Smooth muscle cell (in vitro differentiated cells): ENCODE data around the gene SEC22A. TPM values are rescaled to one million over a fixed set of nuclear protein-coding genes. Genes with fewer than 3 reads are reported as not detected.

Experiments used
- DNase-seq: peaks from one replicate; lab custom pipeline; 2025; ENCODE audit not compliant: unreplicated experiment; lab: John Stamatoyannopoulos, UW
- H2AFZ ChIP-seq: fragments of 200-600 bp; sonication (generic); 2 replicates; pipeline ENCODE4 v1.6.0; 2016; ENCODE audit warnings: antibody characterized with exemption, low read depth, mild to moderate bottlenecking
- H3F3A ChIP-seq: fragments of 200-600 bp; sonication (generic); 2 replicates; pipeline ENCODE4 v1.6.0; 2017; ENCODE audit warnings: antibody characterized with exemption, low read depth
- H3K27ac ChIP-seq: fragments of 200-600 bp; sonication (generic); 2 replicates; pipeline ENCODE4 v1.5.1; 2016; ENCODE audit warnings: low read depth, mild to moderate bottlenecking
- H3K27me3 ChIP-seq: fragments of 200-600 bp; sonication (generic); 2 replicates; pipeline ENCODE4 v1.6.1; 2016; ENCODE audit warnings: low read depth, mild to moderate bottlenecking
- H3K36me3 ChIP-seq: fragments of 200-600 bp; sonication (generic); 2 replicates; pipeline ENCODE4 v1.5.1; 2016; ENCODE audit warnings: low read depth
- H3K4me1 ChIP-seq: fragments of 200-600 bp; sonication (generic); 2 replicates; pipeline ENCODE4 v1.5.1; 2016; ENCODE audit warnings: low read depth
- H3K4me2 ChIP-seq: fragments of 200-600 bp; sonication (generic); 2 replicates; pipeline ENCODE4 v1.6.0; 2016; ENCODE audit warnings: mild to moderate bottlenecking
- H3K4me3 ChIP-seq: fragments of 200-600 bp; sonication (generic); 2 replicates; pipeline ENCODE4 v1.5.1; 2016; ENCODE audit warnings: mild to moderate bottlenecking
- H3K79me2 ChIP-seq: fragments of 200-600 bp; sonication (generic); 2 replicates; pipeline ENCODE4 v1.6.0; 2016; ENCODE audit warnings: low read depth, mild to moderate bottlenecking
- H3K9ac ChIP-seq: fragments of 200-600 bp; sonication (generic); 2 replicates; pipeline ENCODE4 v1.6.0; 2016; ENCODE audit warnings: low read depth
- H3K9me3 ChIP-seq: fragments of 200-600 bp; sonication (generic); replicated peaks from 2 replicates; pipeline ENCODE4 v1.5.1; 2016; ENCODE audit warnings: low read depth
- H4K20me1 ChIP-seq: fragments of 200-600 bp; sonication (generic); 2 replicates; pipeline ENCODE4 v1.6.0; 2016; ENCODE audit warnings: low read depth
- CTCF ChIP-seq: fragments of 200-600 bp; sonication (generic); IDR thresholded peaks from 2 replicates; pipeline ENCODE4 v1.5.1; 2017; ENCODE audit warnings: borderline replicate concordance, mild to moderate bottlenecking, antibody characterized with exemption; ENCODE audit not compliant: insufficient read depth, poor library complexity, severe bottlenecking
- WGBS: methylation state at CpG from one replicate; pipeline ENCODE4 v1.1.7; 2016; ENCODE audit warnings: low lambda C conversion rate; 5-methylcytosine and 5-hydroxymethylcytosine counted together
- polyA plus RNA-seq: library from polyadenylated mRNA; unstranded; fragments of >200 nt; fragmentation: Nextera tagmentation; extraction: Ambion mirVana; gene quantifications from 2 replicates; pipeline ENCODE4 v1.2.1, GENCODE V29; 2016
- total RNA-seq: library from RNA; depleted of rRNA; stranded (reverse); fragments of >200 nt; gene quantifications from 2 replicates; pipeline ENCODE4 v1.2.3, GENCODE V29; 2014

Gene SEC22A
- total and polyA plus RNA-seq, 2 experiments from 2014 or later, result 30.7 to 34.2 TPM

GRCh38 chr3:123262868-123263267, 61.1 kb downstream of the SEC22A start:
- 87% methylated on average over 5 of the region's 5 CpGs for WGBS
- no peaks in the 10 kb centered on the region for H3K27me3 ChIP-seq

GRCh38 chr3:123263941-123264340, 62.2 kb downstream of the SEC22A start:
- H3K9me3 ChIP-seq, result no peaks in the 10 kb centered on the region
- no peak overlapping the region for H3K4me3 ChIP-seq
- peaks cover 5% of the 10 kb centered on the region for H3K36me3 ChIP-seq
- peaks cover 3% of the 10 kb centered on the region for H3F3A ChIP-seq
- no peaks in the 10 kb centered on the region for H4K20me1 ChIP-seq
- DNase-seq, result no peak
- no peak overlapping the region for H3K4me2 ChIP-seq
- TF ChIP-seq CTCF, result no peak
- no peaks in the 10 kb centered on the region for H3K27me3 ChIP-seq
- no peaks in the 10 kb centered on the region for H3K79me2 ChIP-seq
- WGBS, result 96% methylated on average over 2 of the region's 2 CpGs
- H3K9ac ChIP-seq, result no peak overlapping the region
- no peaks in the 10 kb centered on the region for H3K4me1 ChIP-seq
- no peak overlapping the region for H2AFZ ChIP-seq
- no peak overlapping the region for H3K27ac ChIP-seq

More at GRCh38 chr3:123262868-123263267, 61.1 kb downstream of the SEC22A start:
- Histone ChIP-seq H3K4me2 (no peak overlapping the region), H3K4me1 (no peaks in the 10 kb centered on the region), H3K36me3 (peaks cover 5% of the 10 kb centered on the region), H4K20me1 (no peaks in the 10 kb centered on the region), H3K9ac (no peak overlapping the region), H3F3A (peaks cover 3% of the 10 kb centered on the region), H2AFZ (no peak overlapping the region), H3K4me3 (no peak overlapping the region), H3K9me3 (no peaks in the 10 kb centered on the region), H3K27ac (no peak overlapping the region), H3K79me2 (no peaks in the 10 kb centered on the region)
- no peak for DNase-seq
- TF ChIP-seq CTCF, result no peak

- H3F3A ChIP-seq, result peaks cover 13% of the 10 kb centered on the region
- 71% methylated on average over 2 of the region's 2 CpGs for WGBS
- H3K36me3 ChIP-seq, result peaks cover 5% of the 10 kb centered on the region
- H3K27ac ChIP-seq, result no peak overlapping the region
- H2AFZ ChIP-seq, result no peak overlapping the region
- no peaks in the 10 kb centered on the region for H3K79me2 ChIP-seq
- H4K20me1 ChIP-seq, result no peaks in the 10 kb centered on the region
- no peak overlapping the region for H3K4me2 ChIP-seq
- no peak overlapping the region for H3K9ac ChIP-seq
- no peak for TF ChIP-seq CTCF
- peaks cover 7% of the 10 kb centered on the region for H3K4me1 ChIP-seq
- H3K9me3 ChIP-seq, result no peaks in the 10 kb centered on the region
- H3K4me3 ChIP-seq, result no peak overlapping the region
- no peaks in the 10 kb centered on the region for H3K27me3 ChIP-seq
- no peak for DNase-seq
These were observed 66.1 kb downstream of the SEC22A start for GRCh38 chr3:123267821-123268220.

- TF ChIP-seq CTCF, result no peak
- H3K27ac ChIP-seq, result no peak overlapping the region
- H3K79me2 ChIP-seq, result no peaks in the 10 kb centered on the region
- peaks cover 5% of the 10 kb centered on the region for H3K36me3 ChIP-seq
- H3K4me2 ChIP-seq, result no peak overlapping the region
- peaks cover 12% of the 10 kb centered on the region for H3K4me1 ChIP-seq
- no peaks in the 10 kb centered on the region for H3K27me3 ChIP-seq
- WGBS, result 92% methylated on average over 2 of the region's 2 CpGs
- H3K9ac ChIP-seq, result no peak overlapping the region
- no peaks in the 10 kb centered on the region for H3K9me3 ChIP-seq
- DNase-seq, result no peak
- H4K20me1 ChIP-seq, result peaks cover 3% of the 10 kb centered on the region
- peaks cover 17% of the 10 kb centered on the region for H3F3A ChIP-seq
- H3K4me3 ChIP-seq, result no peak overlapping the region
- no peak overlapping the region for H2AFZ ChIP-seq
These were observed 69.1 kb downstream of the SEC22A start for GRCh38 chr3:123270818-123271217.
